ENCODE data around the gene MATR3.

MATR3 gene

GRCh38 chr5:139301808-139302499 is 8.4 kb downstream of the MATR3 start:
- TF ChIP-seq FOXP2 (optimal IDR thresholded peaks at IDR 0.05; ENCODE audit: borderline replicate concordance, extremely low read depth, extremely low read length, insufficient read depth) (no peak), POLR2AphosphoS5 (IDR thresholded peaks at IDR 0.05; ENCODE audit: low read depth, low read length) (no peak), REST (IDR thresholded peaks at IDR 0.05; ENCODE audit: insufficient read depth in 1 of 2, low read depth in 2 of 2, low read length in 2 of 2) (no peak), SIN3A (IDR thresholded peaks at IDR 0.05; ENCODE audit: borderline replicate concordance, insufficient read depth, low read length) (no peak), TAF1 (IDR thresholded peaks at IDR 0.05; ENCODE audit: borderline replicate concordance, insufficient read depth, low read length) (no peak)

- TF ChIP-seq SIN3A (IDR thresholded peaks at IDR 0.05; ENCODE audit: borderline replicate concordance, insufficient read depth, low read length) (no peak), TAF1 (IDR thresholded peaks at IDR 0.05; ENCODE audit: borderline replicate concordance, insufficient read depth, low read length) (no peak), FOXP2 (optimal IDR thresholded peaks at IDR 0.05; ENCODE audit: borderline replicate concordance, extremely low read depth, extremely low read length, insufficient read depth) (no peak), REST (IDR thresholded peaks at IDR 0.05; ENCODE audit: insufficient read depth in 1 of 2, low read depth in 2 of 2, low read length in 2 of 2) (no peak), POLR2AphosphoS5 (IDR thresholded peaks at IDR 0.05; ENCODE audit: low read depth, low read length) (no peak)
Observed at GRCh38 chr5:139304391-139305324, 11.1 kb downstream of the MATR3 start.

- no peak for TF ChIP-seq FOXP2 (optimal IDR thresholded peaks at IDR 0.05; ENCODE audit: borderline replicate concordance, extremely low read depth, extremely low read length, insufficient read depth)
Observed at GRCh38 chr5:139306197-139306596, 12.7 kb downstream of the MATR3 start.

- TF ChIP-seq SIN3A (IDR thresholded peaks at IDR 0.05; ENCODE audit: borderline replicate concordance, insufficient read depth, low read length) = no peak
- TF ChIP-seq TAF1 (IDR thresholded peaks at IDR 0.05; ENCODE audit: borderline replicate concordance, insufficient read depth, low read length) = no peak
- no peak for TF ChIP-seq FOXP2 (optimal IDR thresholded peaks at IDR 0.05; ENCODE audit: borderline replicate concordance, extremely low read depth, extremely low read length, insufficient read depth)
- no peak for TF ChIP-seq POLR2AphosphoS5 (IDR thresholded peaks at IDR 0.05; ENCODE audit: low read depth, low read length)
- TF ChIP-seq REST (IDR thresholded peaks at IDR 0.05; ENCODE audit: insufficient read depth in 1 of 2, low read depth in 2 of 2, low read length in 2 of 2) = no peak
Observed at GRCh38 chr5:139306628-139307379, 13.3 kb downstream of the MATR3 start.

GRCh38 chr5:139308797-139309196 is 15.3 kb downstream of the MATR3 start:
- TF ChIP-seq SIN3A (IDR thresholded peaks at IDR 0.05; ENCODE audit: borderline replicate concordance, insufficient read depth, low read length) (no peak), POLR2AphosphoS5 (IDR thresholded peaks at IDR 0.05; ENCODE audit: low read depth, low read length) (no peak), REST (IDR thresholded peaks at IDR 0.05; ENCODE audit: insufficient read depth in 1 of 2, low read depth in 2 of 2, low read length in 2 of 2) (no peak), FOXP2 (optimal IDR thresholded peaks at IDR 0.05; ENCODE audit: borderline replicate concordance, extremely low read depth, extremely low read length, insufficient read depth) (no peak), TAF1 (IDR thresholded peaks at IDR 0.05; ENCODE audit: borderline replicate concordance, insufficient read depth, low read length) (no peak)
